ENCODE results near the gene CD3E. TPM values are rescaled to one million over a fixed set of nuclear protein-coding genes. Genes with fewer than 3 reads are reported as not detected.
A peak's percentile ranks its signal among the peaks of the same experiment; 100 is the strongest.

The CD3E gene
- total RNA-seq, 3 donors from 2014 or later (not counting 1 experiment from before 2014, with no cell fraction given) = 31.6 to 322 (median 155) TPM

DNA sequence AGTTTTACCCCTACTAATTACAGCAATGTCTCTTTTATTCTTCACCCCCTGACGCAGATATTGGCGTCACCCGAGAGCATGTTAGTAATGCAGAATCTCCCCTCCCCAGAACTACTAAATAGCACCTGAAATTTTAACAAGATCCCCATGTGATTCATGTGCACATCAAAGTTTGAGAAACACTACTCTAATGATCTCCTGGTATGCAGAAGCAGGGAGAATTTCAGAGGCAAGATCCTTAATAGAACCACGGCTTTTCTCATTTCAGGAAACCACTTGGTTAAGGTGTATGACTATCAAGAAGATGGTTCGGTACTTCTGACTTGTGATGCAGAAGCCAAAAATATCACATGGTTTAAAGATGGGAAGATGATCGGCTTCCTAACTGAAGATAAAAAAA, 44.9 kb downstream of the CD3E start:
- TF ChIP-seq, protein P1, sequence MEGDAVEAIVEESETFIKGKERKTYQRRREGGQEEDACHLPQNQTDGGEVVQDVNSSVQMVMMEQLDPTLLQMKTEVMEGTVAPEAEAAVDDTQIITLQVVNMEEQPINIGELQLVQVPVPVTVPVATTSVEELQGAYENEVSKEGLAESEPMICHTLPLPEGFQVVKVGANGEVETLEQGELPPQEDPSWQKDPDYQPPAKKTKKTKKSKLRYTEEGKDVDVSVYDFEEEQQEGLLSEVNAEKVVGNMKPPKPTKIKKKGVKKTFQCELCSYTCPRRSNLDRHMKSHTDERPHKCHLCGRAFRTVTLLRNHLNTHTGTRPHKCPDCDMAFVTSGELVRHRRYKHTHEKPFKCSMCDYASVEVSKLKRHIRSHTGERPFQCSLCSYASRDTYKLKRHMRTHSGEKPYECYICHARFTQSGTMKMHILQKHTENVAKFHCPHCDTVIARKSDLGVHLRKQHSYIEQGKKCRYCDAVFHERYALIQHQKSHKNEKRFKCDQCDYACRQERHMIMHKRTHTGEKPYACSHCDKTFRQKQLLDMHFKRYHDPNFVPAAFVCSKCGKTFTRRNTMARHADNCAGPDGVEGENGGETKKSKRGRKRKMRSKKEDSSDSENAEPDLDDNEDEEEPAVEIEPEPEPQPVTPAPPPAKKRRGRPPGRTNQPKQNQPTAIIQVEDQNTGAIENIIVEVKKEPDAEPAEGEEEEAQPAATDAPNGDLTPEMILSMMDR (IDR thresholded peaks at IDR 0.05) = no peak
- Mint-ChIP-seq H3K4me3 (no peak overlapping the region), H3K9me3 (no peaks in the 10 kb centered on the region), H3K36me3 (no peaks in the 10 kb centered on the region), H3K27ac (no peak overlapping the region), H3K27me3 (ENCODE audit: low read depth in 2 of 2) (no peaks in the 10 kb centered on the region), H3K4me1 (peaks cover 19 to 24% of the 10 kb centered on the region in 2 donors)
- Histone ChIP-seq H3K27ac (ENCODE audit: low read length) (no peak overlapping the region), H3K36me3 (ENCODE audit: control insufficient read depth, insufficient read depth, low read length) (peaks cover 8% of the 10 kb centered on the region), H3K4me3 (ENCODE audit: low read length) (no peak overlapping the region), H3K27me3 (ENCODE audit: control insufficient read depth, insufficient read depth, low read length) (no peaks in the 10 kb centered on the region), H3K4me1 (ENCODE audit: control insufficient read depth, insufficient read depth, low read length) (peaks cover 3% of the 10 kb centered on the region), H3K9me3 (ENCODE audit: control insufficient read depth, insufficient read depth, low read length) (no peaks in the 10 kb centered on the region)
- DNase-seq (no peak), ATAC-seq (no peak)
- intact Hi-C loops (cut with micrococcal nuclease) = no loop called here
- 85% methylated on average over 6 of the region's 6 CpGs for WGBS (ENCODE audit: insufficient coverage)

GRCh38 chr11:118353084-118353710, 48.7 kb downstream of the CD3E start:
- intact Hi-C loops (cut with micrococcal nuclease) = loop anchor here (1.0 kb wide), 3 partner anchors 57 to 155 kb away; no protein-coding TSS in a partner anchor
- peak overlapping the region in 1 of 2 donors; percentile 36 for H3K27ac Mint-ChIP-seq
- TF ChIP-seq, protein P1 (IDR thresholded peaks at IDR 0.05) = peak; percentile 87
- no peaks in the 10 kb centered on the region for H3K27me3 ChIP-seq (ENCODE audit: control insufficient read depth, insufficient read depth, low read length)
- no peaks in the 10 kb centered on the region for H3K27me3 Mint-ChIP-seq (ENCODE audit: low read depth in 2 of 2)
- H3K4me3 Mint-ChIP-seq = no peak overlapping the region
- H3K36me3 Mint-ChIP-seq = no peaks in the 10 kb centered on the region
- peaks cover 6 to 7% of the 10 kb centered on the region in 2 donors for H3K4me1 Mint-ChIP-seq
- no peaks in the 10 kb centered on the region for H3K9me3 Mint-ChIP-seq
- 18% methylated on average over 3 of the region's 6 CpGs for WGBS (ENCODE audit: insufficient coverage)
- peaks cover 8% of the 10 kb centered on the region for H3K36me3 ChIP-seq (ENCODE audit: control insufficient read depth, insufficient read depth, low read length)
- no peaks in the 10 kb centered on the region for H3K9me3 ChIP-seq (ENCODE audit: control insufficient read depth, insufficient read depth, low read length)
- no peak overlapping the region for H3K27ac ChIP-seq (ENCODE audit: low read length)
- no peak overlapping the region for H3K4me3 ChIP-seq (ENCODE audit: low read length)
- peak in 1 of 2 donors; percentile 80 for DNase-seq
- ATAC-seq = peak in 2 of 3 donors; percentile 25 to 58
- H3K4me1 ChIP-seq (ENCODE audit: control insufficient read depth, insufficient read depth, low read length) = peaks cover 3% of the 10 kb centered on the region

GRCh38 chr11:118358071-118358470, 53.5 kb downstream of the CD3E start:
- intact Hi-C loops (cut with micrococcal nuclease) = loop anchor here (5.0 kb wide), 1 partner anchor 106 kb away; the partner anchor contains the start of gene MPZL3
- H3K27me3 ChIP-seq (ENCODE audit: control insufficient read depth, insufficient read depth, low read length) = no peaks in the 10 kb centered on the region
- DNase-seq (no peak), ATAC-seq (no peak)
- Mint-ChIP-seq H3K27ac (peak overlapping the region; percentile 97 to 100), H3K36me3 (no peaks in the 10 kb centered on the region), H3K27me3 (ENCODE audit: low read depth in 2 of 2) (no peaks in the 10 kb centered on the region), H3K9me3 (peaks cover 0 to 3% of the 10 kb centered on the region in 2 donors), H3K4me3 (no peak overlapping the region), H3K4me1 (peaks cover 36 to 37% of the 10 kb centered on the region in 2 donors)
- H3K4me1 ChIP-seq (ENCODE audit: control insufficient read depth, insufficient read depth, low read length) = peaks cover 16% of the 10 kb centered on the region
- no peaks in the 10 kb centered on the region for H3K9me3 ChIP-seq (ENCODE audit: control insufficient read depth, insufficient read depth, low read length)
- WGBS (ENCODE audit: insufficient coverage) = no CpG with 5 or more reads among the region's 3 CpGs
- TF ChIP-seq, protein P1 (IDR thresholded peaks at IDR 0.05) = no peak
- peaks cover 3% of the 10 kb centered on the region for H3K36me3 ChIP-seq (ENCODE audit: control insufficient read depth, insufficient read depth, low read length)
- no peak overlapping the region for H3K27ac ChIP-seq (ENCODE audit: low read length)
- H3K4me3 ChIP-seq (ENCODE audit: low read length) = no peak overlapping the region
